ENCODE results near the gene KCNQ1. TPM values are rescaled to one million over a fixed set of nuclear protein-coding genes. Genes with fewer than 3 reads are reported as not detected.

The KCNQ1 gene, protein sequence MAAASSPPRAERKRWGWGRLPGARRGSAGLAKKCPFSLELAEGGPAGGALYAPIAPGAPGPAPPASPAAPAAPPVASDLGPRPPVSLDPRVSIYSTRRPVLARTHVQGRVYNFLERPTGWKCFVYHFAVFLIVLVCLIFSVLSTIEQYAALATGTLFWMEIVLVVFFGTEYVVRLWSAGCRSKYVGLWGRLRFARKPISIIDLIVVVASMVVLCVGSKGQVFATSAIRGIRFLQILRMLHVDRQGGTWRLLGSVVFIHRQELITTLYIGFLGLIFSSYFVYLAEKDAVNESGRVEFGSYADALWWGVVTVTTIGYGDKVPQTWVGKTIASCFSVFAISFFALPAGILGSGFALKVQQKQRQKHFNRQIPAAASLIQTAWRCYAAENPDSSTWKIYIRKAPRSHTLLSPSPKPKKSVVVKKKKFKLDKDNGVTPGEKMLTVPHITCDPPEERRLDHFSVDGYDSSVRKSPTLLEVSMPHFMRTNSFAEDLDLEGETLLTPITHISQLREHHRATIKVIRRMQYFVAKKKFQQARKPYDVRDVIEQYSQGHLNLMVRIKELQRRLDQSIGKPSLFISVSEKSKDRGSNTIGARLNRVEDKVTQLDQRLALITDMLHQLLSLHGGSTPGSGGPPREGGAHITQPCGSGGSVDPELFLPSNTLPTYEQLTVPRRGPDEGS
- total RNA-seq (1 to 10 TPM; 1.1 to 3.1 (median 1.8) TPM), polyA plus RNA-seq (under 1 TPM; 0.48 to 0.98 (median 0.52) TPM)
- long read RNA-seq, donor 1, partial matches to known transcripts: 1 of 2 reads
- long read RNA-seq, donor 1, other reads (novel, unspliced or antisense): 1 of 2 reads
- long read RNA-seq, donor 2, partial matches to known transcripts: 0 of 2 reads
- long read RNA-seq, donor 2, other reads (novel, unspliced or antisense): 1 of 2 reads

- WGBS, 3 donors: 4 to 8% (median 6%) methylated on average over 49 to 112 of the region's 116 CpGs
- H3K27me3 ChIP-seq (ENCODE audit: insufficient read depth in 3 of 3, low read length in 2 of 3): peaks cover 0 to 63% (median 22%) of the 10 kb centered on the region in 3 donors
- no peaks in the 10 kb centered on the region for H3K36me3 ChIP-seq (ENCODE audit: insufficient read depth in 1 of 2, low read depth in 1 of 2)
- H3K4me1 ChIP-seq: no peaks in the 10 kb centered on the region
- TF ChIP-seq, protein P1, sequence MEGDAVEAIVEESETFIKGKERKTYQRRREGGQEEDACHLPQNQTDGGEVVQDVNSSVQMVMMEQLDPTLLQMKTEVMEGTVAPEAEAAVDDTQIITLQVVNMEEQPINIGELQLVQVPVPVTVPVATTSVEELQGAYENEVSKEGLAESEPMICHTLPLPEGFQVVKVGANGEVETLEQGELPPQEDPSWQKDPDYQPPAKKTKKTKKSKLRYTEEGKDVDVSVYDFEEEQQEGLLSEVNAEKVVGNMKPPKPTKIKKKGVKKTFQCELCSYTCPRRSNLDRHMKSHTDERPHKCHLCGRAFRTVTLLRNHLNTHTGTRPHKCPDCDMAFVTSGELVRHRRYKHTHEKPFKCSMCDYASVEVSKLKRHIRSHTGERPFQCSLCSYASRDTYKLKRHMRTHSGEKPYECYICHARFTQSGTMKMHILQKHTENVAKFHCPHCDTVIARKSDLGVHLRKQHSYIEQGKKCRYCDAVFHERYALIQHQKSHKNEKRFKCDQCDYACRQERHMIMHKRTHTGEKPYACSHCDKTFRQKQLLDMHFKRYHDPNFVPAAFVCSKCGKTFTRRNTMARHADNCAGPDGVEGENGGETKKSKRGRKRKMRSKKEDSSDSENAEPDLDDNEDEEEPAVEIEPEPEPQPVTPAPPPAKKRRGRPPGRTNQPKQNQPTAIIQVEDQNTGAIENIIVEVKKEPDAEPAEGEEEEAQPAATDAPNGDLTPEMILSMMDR (IDR thresholded peaks at IDR 0.05): no peak
- peak; percentile 44 to 61 for DNase-seq
- intact Hi-C loops (cut with DNase I): no loop called here
- peak within 1 kb of the TSS; percentile 38 for H3K4me3 ChIP-seq
- H3K9me3 ChIP-seq: no peaks in the 10 kb centered on the region
- no peak within 1 kb of the TSS for H3K27ac ChIP-seq
- peak; percentile 37 to 78 (median 70) for ATAC-seq
Observed at GRCh38 chr11:2444821-2445745, at the start of gene KCNQ1. Gene KCNQ1, plus strand, starts transcription at chr11:2445008. Its CDS starts 91 bp downstream, at chr11:2445099.

DNA sequence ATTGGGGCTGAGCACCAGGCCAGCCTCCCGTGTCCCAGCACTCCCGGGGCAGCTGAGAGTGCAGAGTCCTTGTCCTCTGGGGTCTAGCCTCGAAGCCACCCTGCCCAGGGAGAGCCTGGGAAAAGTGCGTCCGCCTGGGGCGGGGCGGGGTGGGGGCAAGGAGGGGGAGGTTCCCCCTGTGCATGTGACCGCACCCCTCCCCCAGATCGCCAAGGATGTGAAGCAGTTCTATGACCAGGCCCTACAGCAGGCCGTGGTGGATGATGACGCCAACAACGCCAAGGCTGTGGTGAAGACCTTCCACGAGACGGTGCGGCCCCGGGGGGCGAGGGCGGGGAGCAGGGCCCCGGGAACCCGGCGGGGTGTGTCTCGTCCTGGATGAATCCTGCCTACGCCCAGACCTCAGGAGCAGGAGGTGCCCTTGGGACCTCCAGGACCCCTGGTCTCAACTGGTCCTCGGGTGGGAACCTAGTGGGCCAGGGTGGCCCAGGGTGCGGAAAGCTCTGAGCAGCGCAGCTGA is 49.5 kb upstream of the KCNQ1 start:
- no peak overlapping the region for H3K4me3 ChIP-seq
- no peaks in the 10 kb centered on the region for H3K9me3 ChIP-seq
- DNase-seq (no peak), ATAC-seq (no peak)
- peaks cover 16% of the 10 kb centered on the region for H3K4me1 ChIP-seq
- intact Hi-C loops (cut with DNase I): no loop called here
- H3K36me3 ChIP-seq (ENCODE audit: insufficient read depth in 1 of 2, low read depth in 1 of 2): peaks cover 0 to 58% of the 10 kb centered on the region in 2 donors
- TF ChIP-seq, protein P1 (IDR thresholded peaks at IDR 0.05): no peak
- no peak overlapping the region for H3K27ac ChIP-seq
- H3K27me3 ChIP-seq (ENCODE audit: insufficient read depth in 3 of 3, low read length in 2 of 3): no peaks in the 10 kb centered on the region
- 83 to 88% (median 87%) methylated on average over 22 to 26 of the region's 26 CpGs for WGBS, 3 donors

GRCh38 chr11:2395856-2396255 is 49.0 kb upstream of the KCNQ1 start:
- no peaks in the 10 kb centered on the region for H3K9me3 ChIP-seq
- ATAC-seq (no peak), DNase-seq (no peak)
- peaks cover 0 to 58% of the 10 kb centered on the region in 2 donors for H3K36me3 ChIP-seq (ENCODE audit: insufficient read depth in 1 of 2, low read depth in 1 of 2)
- intact Hi-C loops (cut with DNase I): no loop called here
- 87 to 91% (median 88%) methylated on average over 17 of the region's 17 CpGs for WGBS, 3 donors
- TF ChIP-seq, protein P1 (IDR thresholded peaks at IDR 0.05): no peak
- H3K4me1 ChIP-seq: peaks cover 12% of the 10 kb centered on the region
- H3K4me3 ChIP-seq: no peak overlapping the region
- no peak overlapping the region for H3K27ac ChIP-seq
- no peaks in the 10 kb centered on the region for H3K27me3 ChIP-seq (ENCODE audit: insufficient read depth in 3 of 3, low read length in 2 of 3)

GRCh38 chr11:2396471-2396870 is 48.3 kb upstream of the KCNQ1 start:
- 85 to 90% (median 88%) methylated on average over 26 of the region's 26 CpGs for WGBS, 3 donors
- H3K4me3 ChIP-seq: no peak overlapping the region
- H3K27me3 ChIP-seq (ENCODE audit: insufficient read depth in 3 of 3, low read length in 2 of 3): no peaks in the 10 kb centered on the region
- H3K36me3 ChIP-seq (ENCODE audit: insufficient read depth in 1 of 2, low read depth in 1 of 2): peaks cover 0 to 52% of the 10 kb centered on the region in 2 donors
- H3K4me1 ChIP-seq: peaks cover 15% of the 10 kb centered on the region
- intact Hi-C loops (cut with DNase I): no loop called here
- TF ChIP-seq, protein P1 (IDR thresholded peaks at IDR 0.05): no peak
- no peak overlapping the region for H3K27ac ChIP-seq
- ATAC-seq (no peak), DNase-seq (no peak)
- H3K9me3 ChIP-seq: no peaks in the 10 kb centered on the region

Data from psoas muscle (tissue), 8 donors.